Loucy (cell line): Measurements from ENCODE around the gene ZNF831.

Experiments
- H2AFZ ChIP-seq: fragments of 200-600 bp; sonication (generic); 2 replicates; pipeline ENCODE4 v1.6.0; 2016; ENCODE audit warnings: antibody characterized with exemption, mild to moderate bottlenecking, low read length, moderate library complexity
- H3F3A ChIP-seq: fragments of 200-600 bp; 2 replicates; pipeline ENCODE4 v1.6.0; 2016; ENCODE audit warnings: antibody characterized with exemption, low read depth, mild to moderate bottlenecking
- H3K27me3 ChIP-seq: fragments of 200-600 bp; sonication (generic); 2 replicates; pipeline ENCODE4 v1.6.1; 2014; ENCODE audit warnings: low read length, mild to moderate bottlenecking; ENCODE audit not compliant: insufficient read depth, poor library complexity, severe bottlenecking
- H3K36me3 ChIP-seq: fragments of 200-600 bp; sonication (generic); 2 replicates; pipeline ENCODE4 v1.6.1; 2016; ENCODE audit warnings: low read length; ENCODE audit not compliant: insufficient read depth
- H3K4me1 ChIP-seq: fragments of 200-600 bp; sonication (generic); 2 replicates; pipeline ENCODE4 v1.5.1; 2014; ENCODE audit warnings: low read length, mild to moderate bottlenecking; ENCODE audit not compliant: insufficient read depth, poor library complexity, severe bottlenecking
- H3K4me2 ChIP-seq: fragments of 200-600 bp; sonication (generic); 2 replicates; pipeline ENCODE4 v1.6.0; 2014; ENCODE audit warnings: antibody characterized with exemption, low read length, low read depth, mild to moderate bottlenecking; ENCODE audit not compliant: poor library complexity, severe bottlenecking
- H3K4me3 ChIP-seq: fragments of 200-600 bp; sonication (generic); 2 replicates; pipeline ENCODE4 v1.5.1; 2014; ENCODE audit warnings: low read length, mild to moderate bottlenecking, mixed read lengths; ENCODE audit not compliant: poor library complexity, severe bottlenecking
- H3K79me2 ChIP-seq: fragments of 200-600 bp; sonication (generic); 2 replicates; pipeline ENCODE4 v1.6.1; 2014; ENCODE audit warnings: low read length; ENCODE audit not compliant: insufficient read depth
- H3K9ac ChIP-seq: fragments of 200-600 bp; sonication (generic); 2 replicates; pipeline ENCODE4 v1.6.0; 2014; ENCODE audit warnings: mild to moderate bottlenecking, low read depth, low read length, moderate library complexity; ENCODE audit not compliant: poor library complexity, severe bottlenecking
- H3K9me2 ChIP-seq: fragments of 200-600 bp; sonication (generic); replicated peaks from 2 replicates; pipeline ENCODE4 v1.6.1; 2016; ENCODE audit warnings: low read depth, low read length, mixed read lengths
- H3K9me3 ChIP-seq: fragments of 200-600 bp; sonication (generic); 2 replicates; pipeline ENCODE4 v1.6.1; 2014; ENCODE audit warnings: mild to moderate bottlenecking, antibody characterized with exemption, low read length, low read depth; ENCODE audit not compliant: insufficient read depth
- H4K20me1 ChIP-seq: fragments of 200-600 bp; sonication (generic); 2 replicates; pipeline ENCODE4 v1.6.0; 2014; ENCODE audit warnings: antibody characterized with exemption, low read length, mild to moderate bottlenecking; ENCODE audit not compliant: insufficient read depth, poor library complexity, severe bottlenecking
- CTCF ChIP-seq: fragments of 200-600 bp; sonication (generic); conservative IDR thresholded peaks from 2 replicates; pipeline ENCODE4 v1.5.1; 2014; ENCODE audit warnings: mild to moderate bottlenecking, antibody characterized with exemption, low read length
- EZH2phosphoT487 ChIP-seq: fragments of 200-600 bp; IDR thresholded peaks from 2 replicates; pipeline ENCODE4 v1.6.1; 2018; ENCODE audit warnings: antibody characterized with exemption, mild to moderate bottlenecking, moderate library complexity, borderline replicate concordance

ZNF831 gene

GRCh38 chr20:59253325-59253724 lies 89.7 kb downstream of the ZNF831 start:
- TF ChIP-seq EZH2phosphoT487 (peak; percentile 63; the same call in 1 of the 2 replicates), CTCF (no peak)
- Histone ChIP-seq H3K9ac (no peak overlapping the region), H3K4me2 (peak overlapping the region; percentile 70)

GRCh38 chr20:59253779-59254319 lies 90.2 kb downstream of the ZNF831 start:
- no peak overlapping the region for H2AFZ ChIP-seq
- H3K4me2 ChIP-seq: peak overlapping the region; percentile 70
- peak; percentile 36; the same call in 1 of the 2 replicates for TF ChIP-seq CTCF
- no peak for TF ChIP-seq EZH2phosphoT487
- no peak overlapping the region for H3K9ac ChIP-seq
- no peaks in the 10 kb centered on the region for H3F3A ChIP-seq
- peak overlapping the region; percentile 47 for H3K4me3 ChIP-seq
- H3K36me3 ChIP-seq: no peaks in the 10 kb centered on the region
- no peaks in the 10 kb centered on the region for H4K20me1 ChIP-seq
- no peaks in the 10 kb centered on the region for H3K79me2 ChIP-seq
- H3K9me3 ChIP-seq: no peaks in the 10 kb centered on the region; the same call in 1 of the 2 replicates
- H3K4me1 ChIP-seq: peaks cover 27% of the 10 kb centered on the region
- no peaks in the 10 kb centered on the region for H3K9me2 ChIP-seq
- H3K27me3 ChIP-seq: peaks cover 44% of the 10 kb centered on the region

More at GRCh38 chr20:59253325-59253724, 89.7 kb downstream of the ZNF831 start:
- Histone ChIP-seq H3F3A (no peaks in the 10 kb centered on the region), H3K79me2 (no peaks in the 10 kb centered on the region), H3K9me2 (no peaks in the 10 kb centered on the region), H3K4me3 (peak overlapping the region; percentile 47), H3K4me1 (peaks cover 23% of the 10 kb centered on the region), H4K20me1 (no peaks in the 10 kb centered on the region), H3K27me3 (peaks cover 49% of the 10 kb centered on the region), H3K9me3 (no peaks in the 10 kb centered on the region; the same call in 1 of the 2 replicates), H3K36me3 (no peaks in the 10 kb centered on the region), H2AFZ (no peak overlapping the region)

GRCh38 chr20:59255256-59255655 lies 91.6 kb downstream of the ZNF831 start:
- H3K27me3 ChIP-seq: peaks cover 32% of the 10 kb centered on the region
- no peak overlapping the region for H3K9ac ChIP-seq
- H3K79me2 ChIP-seq: no peaks in the 10 kb centered on the region
- peaks cover 27% of the 10 kb centered on the region for H3K4me1 ChIP-seq
- no peak for TF ChIP-seq CTCF
- no peak for TF ChIP-seq EZH2phosphoT487
- H4K20me1 ChIP-seq: no peaks in the 10 kb centered on the region
- H3K36me3 ChIP-seq: no peaks in the 10 kb centered on the region
- H2AFZ ChIP-seq: no peak overlapping the region
- H3K4me2 ChIP-seq: no peak overlapping the region
- no peaks in the 10 kb centered on the region for H3F3A ChIP-seq
- no peaks in the 10 kb centered on the region; the same call in 1 of the 2 replicates for H3K9me3 ChIP-seq
- H3K4me3 ChIP-seq: no peak overlapping the region
- no peaks in the 10 kb centered on the region for H3K9me2 ChIP-seq
